HUDEP-2 (cell line): ENCODE measurements around the gene CERT1.
"Not testable (repeated sequence)": the region's sequence is repeated elsewhere in the genome, so short reads cannot be mapped to it uniquely, and the experiment has no call there.

ENCODE experiments used
- DNase-seq, 76 experiments: peaks; one replicate each; lab custom pipeline; 2025; ENCODE audit not compliant: unreplicated experiment in 76 of 76; lab: John Stamatoyannopoulos, UW

The CERT1 gene, protein sequence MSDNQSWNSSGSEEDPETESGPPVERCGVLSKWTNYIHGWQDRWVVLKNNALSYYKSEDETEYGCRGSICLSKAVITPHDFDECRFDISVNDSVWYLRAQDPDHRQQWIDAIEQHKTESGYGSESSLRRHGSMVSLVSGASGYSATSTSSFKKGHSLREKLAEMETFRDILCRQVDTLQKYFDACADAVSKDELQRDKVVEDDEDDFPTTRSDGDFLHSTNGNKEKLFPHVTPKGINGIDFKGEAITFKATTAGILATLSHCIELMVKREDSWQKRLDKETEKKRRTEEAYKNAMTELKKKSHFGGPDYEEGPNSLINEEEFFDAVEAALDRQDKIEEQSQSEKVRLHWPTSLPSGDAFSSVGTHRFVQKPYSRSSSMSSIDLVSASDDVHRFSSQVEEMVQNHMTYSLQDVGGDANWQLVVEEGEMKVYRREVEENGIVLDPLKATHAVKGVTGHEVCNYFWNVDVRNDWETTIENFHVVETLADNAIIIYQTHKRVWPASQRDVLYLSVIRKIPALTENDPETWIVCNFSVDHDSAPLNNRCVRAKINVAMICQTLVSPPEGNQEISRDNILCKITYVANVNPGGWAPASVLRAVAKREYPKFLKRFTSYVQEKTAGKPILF

DNA sequence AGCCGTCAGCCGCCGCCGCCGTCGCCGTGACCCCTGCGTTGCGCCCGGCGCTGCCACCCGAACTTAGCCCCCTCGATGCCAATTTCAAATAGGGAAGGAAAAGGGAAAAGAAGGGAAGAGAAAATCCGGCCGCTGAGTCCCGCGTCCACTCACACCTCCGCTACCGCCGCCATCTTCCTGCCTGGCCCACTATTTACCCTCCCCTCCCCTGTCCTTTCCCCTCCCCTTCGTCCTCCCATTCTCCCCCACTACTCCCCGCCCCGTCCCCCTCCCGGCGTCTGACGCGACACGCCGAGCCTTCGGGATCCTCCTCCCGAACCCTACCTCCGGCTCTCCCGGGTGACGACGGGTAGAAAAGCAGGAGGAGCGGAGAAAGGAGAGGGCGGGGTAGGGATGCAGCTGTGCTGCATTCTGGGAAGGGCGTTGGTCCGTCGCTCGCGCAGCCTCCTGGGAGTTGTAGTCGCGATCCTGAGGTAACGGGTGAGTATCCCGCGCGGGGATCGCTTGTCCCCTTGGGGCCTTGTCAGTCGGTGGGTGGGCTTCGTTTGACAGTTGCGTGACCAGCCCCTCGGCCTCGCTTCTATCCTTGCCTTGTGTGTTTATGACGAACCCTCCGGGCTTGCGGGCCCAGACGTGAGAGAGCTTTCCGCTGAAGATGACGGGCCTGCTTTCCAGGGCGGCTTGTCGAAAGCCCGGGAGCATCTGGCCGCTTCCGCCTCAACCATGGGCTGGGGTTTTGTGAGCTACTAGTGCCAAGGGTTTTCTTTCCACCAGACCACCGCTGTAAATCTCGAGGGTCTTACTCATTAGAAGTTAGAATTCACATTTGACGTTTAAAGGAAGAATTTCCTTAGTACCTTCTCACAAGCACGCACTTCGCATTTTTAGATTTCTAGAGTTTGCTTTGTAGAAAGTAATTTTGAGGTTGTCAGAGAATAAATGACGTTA lies at the start of gene CERT1, which contains the start of gene POLK:
Gene CERT1 (minus strand): TSS at position 195 of the 948 bp plus-strand sequence. CDS start 422 bp downstream, outside the sequence.
Gene POLK (plus strand): TSS at position 457 of the 948 bp plus-strand sequence.
- peak; percentile 32 to 98 (median 95) for DNase-seq

DNA sequence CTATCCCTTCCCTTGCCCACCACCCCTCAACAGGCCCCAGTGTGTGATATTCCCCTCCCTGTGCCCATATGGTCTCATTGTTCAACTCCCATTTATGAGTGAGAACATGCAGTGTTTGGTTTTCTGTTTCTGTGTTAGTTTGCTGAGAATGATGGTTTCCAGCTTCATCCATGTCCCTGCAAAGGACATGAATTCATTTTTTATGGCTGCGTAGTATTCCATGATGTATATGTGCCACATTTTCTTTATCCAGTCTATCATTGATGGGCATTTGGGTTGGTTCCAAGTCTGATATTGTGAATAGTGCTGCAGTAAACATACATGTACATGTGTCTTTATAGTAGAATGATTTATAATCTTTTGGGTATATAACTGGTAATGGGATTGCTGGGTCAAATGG lies 49.2 kb upstream of the CERT1 start:
- not testable (repeated sequence) for DNase-seq

DNA sequence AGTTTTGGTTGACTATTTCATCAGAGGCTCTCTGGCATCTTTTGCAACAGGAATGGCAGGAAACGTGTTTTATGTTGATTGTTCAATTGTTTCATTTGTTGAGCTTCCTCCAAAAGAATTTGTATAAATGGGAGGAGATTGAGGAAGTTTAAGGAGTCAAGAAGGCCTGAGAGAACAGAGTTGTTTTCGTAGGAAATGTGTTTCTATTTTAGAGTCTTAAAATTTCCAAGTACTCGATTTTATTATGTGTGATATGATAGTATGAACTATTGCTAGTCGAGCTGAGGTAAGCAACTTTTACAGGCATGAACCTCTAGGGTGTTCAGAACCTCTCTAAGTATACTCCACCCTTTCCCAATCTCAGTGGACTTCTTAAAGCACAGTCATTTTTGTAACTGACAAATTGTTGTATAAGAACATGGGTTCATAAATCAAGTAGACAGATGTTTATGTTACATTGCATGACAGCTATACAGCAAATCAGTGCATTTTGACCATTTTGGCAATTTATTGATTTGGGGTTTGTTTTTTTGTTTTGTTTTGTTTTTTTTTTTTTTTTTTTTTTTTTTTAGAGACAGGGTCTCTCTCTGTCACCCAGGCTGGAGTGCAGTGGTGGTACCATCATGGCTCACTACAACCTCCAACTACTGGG lies 47.7 kb upstream of the CERT1 start:
- no peak for DNase-seq

DNA sequence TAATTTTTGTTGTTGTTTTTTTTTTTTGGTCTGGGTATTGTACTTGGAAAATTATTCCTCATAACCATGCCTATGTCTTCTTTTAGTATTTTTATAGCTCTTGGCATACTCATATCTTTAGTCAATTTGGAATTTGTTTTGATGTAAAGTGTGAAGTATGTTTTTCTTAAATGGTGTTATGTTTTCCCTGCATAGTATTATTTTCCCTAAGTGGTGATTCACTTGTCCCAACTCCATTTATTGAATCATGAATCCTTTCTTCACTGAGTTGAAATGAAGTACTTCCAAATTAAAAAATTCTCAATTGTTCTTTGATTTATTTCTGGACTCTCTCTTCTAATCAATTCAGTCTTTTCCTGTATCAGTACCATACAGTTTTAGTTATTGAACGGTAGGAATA lies 46.8 kb upstream of the CERT1 start:
- no peak for DNase-seq

DNA sequence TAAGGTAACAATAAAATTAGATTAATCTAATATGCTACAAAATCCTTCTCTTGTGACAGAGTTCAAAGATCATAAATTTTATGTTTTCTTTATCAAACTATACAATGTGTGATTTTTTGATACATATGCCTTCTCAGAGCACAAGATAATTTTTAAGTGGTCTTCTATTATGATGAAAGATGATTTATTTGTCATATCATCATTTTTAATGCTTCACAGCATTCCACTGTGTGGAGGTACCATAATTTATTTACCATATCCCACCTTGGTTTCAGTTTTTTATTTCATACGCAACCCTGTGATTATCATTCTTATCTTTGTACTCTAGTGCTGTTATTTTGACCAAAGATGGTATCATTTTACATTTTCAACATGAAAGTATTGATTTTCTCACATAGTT lies 41.9 kb upstream of the CERT1 start:
- DNase-seq: no peak

DNA sequence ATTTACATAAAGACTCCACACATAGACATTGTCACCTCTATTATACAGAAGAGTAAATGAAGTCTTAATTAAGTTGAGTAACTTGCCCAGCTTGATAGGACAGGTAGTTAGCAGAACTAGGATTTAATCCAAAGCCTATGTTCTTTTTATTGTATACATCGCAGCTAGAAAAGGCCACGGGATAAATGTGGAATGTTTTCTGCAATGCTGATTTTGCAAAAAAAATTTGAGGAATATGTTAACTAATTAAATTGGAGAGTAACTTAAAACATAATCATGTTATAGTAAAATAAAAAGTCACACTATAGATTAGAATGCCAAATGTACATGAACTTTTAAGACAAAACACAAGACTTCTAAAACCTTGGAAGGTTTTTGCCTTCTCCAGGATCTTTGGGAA lies 41.3 kb upstream of the CERT1 start:
- DNase-seq: no peak

DNA sequence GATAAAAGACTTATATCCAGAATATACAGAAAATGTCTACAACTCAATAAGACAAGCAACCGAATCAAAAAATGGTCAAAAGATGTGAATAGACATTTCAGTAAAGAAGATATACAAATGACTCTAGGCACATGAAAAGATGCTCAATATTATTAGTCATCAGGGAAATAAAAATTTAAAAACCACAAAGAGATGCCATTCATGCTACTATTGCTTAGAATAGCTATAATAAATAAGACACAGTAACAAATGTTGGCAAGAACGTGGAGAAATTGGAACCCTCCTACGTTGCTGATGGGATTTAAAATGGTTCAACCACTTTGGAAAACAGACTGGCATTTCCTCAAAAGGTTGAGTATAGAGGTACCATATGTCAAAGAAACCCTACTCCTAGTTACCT lies 40.0 kb upstream of the CERT1 start:
- DNase-seq: no peak

DNA sequence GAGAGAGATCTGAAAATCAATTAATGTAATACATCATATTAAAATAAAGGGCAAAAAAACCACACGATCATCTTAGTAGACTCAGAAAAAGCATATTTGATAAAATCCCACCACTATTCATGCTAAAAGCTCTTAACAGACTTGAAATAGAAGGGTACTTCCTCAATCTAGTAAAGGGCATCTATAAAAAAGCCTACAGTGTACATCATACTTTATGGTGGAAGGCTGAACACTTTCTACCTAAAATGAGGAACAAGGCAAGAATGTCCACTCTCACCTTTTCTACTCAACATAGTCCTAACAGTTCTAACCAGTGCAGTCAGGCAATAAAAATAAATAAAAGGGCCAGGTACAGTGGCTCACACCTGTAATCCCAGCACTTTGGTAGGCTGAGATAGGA lies 39.2 kb upstream of the CERT1 start:
- DNase-seq: no peak

DNA sequence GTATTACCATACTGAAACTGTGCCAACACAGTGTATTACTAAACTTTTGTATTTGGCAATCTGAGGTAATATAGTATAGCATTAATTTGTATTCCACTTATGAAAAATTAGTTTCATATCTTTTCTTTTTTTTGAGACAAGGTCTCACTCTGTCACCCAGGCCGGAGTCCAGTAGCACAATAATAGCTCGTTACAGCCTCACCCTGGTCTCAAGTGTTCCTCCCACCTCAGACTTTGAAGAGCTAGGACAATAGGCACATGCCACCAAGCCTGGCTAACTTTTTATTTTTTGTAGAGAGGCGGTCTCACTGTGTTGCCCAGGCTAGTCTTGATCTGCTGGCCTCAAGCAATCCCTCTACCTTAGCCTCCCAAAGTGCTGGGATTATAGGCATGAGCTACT lies 36.4 kb upstream of the CERT1 start:
- DNase-seq: peak in 16 of 76 experiments; percentile 5 to 53 (median 26)

DNA sequence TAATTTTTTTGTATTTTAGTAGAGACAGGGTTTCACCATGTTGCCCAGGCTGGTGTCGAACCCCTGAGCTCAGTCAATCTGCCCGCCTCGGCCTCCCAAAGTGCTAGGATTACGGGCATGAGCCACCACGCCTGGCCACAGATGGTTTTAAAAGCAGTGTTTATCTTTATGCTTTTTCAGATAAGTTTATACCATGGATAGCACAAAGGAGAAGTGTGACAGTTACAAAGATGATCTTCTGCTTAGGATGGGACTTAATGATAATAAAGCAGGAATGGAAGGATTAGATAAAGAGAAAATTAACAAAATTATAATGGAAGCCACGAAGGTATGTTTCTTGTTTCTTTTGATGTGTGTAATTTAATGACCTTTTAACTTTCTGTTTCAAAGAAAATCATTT lies 35.4 kb upstream of the CERT1 start:
- peak in 34 of 76 experiments; percentile 2 to 55 (median 20) for DNase-seq

DNA sequence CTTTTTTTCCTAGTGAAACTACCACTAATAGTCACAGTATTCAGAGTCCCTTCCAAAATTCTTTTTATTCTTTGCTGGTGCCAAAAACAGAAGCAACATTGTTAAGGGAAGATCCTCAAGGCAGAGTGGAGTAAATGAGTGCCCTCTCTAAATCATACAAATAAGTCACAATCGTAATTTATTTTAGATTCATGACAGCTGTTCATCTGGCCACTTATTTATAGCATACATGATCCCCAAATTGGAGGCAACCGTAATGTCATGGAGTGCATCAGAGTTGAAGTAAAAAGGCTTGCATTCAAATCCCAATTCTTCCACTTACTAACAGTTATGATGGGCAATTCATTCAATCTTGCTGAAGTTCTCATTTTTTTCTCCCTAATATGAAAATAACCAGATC lies 33.7 kb upstream of the CERT1 start:
- DNase-seq: no peak

DNA sequence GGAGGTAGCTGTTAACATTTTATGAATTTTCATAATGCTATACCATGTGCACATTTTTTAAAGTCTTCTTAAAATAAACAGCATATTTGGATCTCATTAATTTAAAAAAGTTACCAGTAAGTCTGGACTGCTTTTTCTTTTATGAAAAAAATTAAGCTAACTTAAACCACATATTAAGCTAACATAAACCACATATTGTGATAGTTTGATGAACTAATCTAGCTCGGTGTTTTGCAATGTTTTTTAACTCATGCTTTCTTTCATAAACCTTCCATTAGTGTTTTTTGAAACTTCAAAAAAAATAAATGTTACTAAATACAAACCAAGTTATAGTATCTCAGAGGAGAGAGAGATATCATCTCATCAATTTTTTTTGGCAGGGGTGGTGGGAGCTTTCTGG lies 26.8 kb upstream of the CERT1 start:
- no peak for DNase-seq

DNA sequence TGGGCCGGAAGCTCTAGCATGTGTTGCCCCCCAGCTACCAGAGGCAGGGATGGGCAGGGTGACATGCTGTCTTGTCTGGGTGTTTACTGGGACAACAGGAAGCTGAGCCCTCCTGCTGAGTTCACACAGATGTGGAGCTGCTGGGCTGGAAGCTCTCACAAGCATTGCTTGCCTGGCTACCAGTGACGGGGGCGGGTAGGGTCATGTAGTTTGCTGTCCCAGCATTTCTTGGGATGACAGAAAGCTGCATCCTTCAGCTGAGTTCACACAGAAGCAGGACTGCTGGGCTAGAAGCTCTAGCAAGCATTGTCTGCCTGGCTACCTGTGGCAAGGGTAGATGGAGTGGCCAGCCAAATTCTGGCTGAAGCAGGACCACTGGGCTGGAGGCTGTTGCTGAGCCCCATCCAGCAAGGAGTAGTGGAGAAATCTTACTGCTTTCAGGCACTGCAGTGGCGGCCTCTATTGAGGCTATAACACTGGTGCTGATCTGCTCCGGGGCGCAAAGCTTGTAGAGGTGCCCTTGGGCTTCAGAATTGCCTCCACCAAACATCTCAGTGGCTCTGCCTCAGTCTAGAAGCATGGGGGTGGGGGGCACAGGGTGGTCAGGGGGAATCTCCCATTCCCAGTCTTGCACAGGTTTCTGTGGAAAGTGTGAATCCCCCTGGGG lies 25.4 kb upstream of the CERT1 start:
- DNase-seq: no peak

DNA sequence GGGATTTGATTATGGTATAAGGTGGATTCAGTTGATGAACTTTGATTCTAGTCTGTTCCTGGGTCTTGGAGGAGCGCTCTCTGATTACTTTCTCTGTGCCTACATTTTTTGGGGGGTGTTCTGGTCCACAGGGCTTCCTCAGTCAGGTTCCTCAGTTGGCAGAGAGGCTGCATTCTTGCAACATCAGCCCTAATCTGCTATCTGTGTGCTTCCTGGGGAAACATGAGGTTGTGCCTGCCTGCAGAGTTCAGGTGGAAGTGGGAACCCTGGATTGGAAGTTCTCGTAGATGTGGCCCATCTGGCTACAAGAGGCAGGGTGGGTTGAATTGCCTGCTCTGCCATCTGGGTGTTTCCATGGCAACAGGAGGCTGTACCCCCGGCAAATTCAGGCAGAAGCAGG lies 24.7 kb upstream of the CERT1 start:
- no peak for DNase-seq

DNA sequence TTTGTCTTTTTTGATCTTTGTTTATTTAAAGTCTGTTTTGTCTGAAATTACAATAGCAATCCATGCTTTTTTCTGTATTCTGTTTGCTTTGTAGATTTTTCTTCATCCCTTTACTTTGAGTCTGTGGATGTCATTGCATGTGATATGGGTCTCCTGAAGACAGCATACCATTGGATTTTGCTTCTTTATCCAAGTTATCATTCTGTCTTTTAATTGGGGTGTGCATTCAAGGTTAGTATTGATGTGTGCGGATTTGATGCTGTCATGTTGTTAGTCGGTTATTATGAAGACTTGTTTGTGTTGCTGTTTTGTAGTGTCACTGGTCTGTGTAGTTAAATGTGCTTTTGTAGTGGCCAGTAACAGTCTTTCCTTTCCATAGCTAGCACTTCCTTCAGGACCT lies 23.3 kb upstream of the CERT1 start:
- no peak for DNase-seq

DNA sequence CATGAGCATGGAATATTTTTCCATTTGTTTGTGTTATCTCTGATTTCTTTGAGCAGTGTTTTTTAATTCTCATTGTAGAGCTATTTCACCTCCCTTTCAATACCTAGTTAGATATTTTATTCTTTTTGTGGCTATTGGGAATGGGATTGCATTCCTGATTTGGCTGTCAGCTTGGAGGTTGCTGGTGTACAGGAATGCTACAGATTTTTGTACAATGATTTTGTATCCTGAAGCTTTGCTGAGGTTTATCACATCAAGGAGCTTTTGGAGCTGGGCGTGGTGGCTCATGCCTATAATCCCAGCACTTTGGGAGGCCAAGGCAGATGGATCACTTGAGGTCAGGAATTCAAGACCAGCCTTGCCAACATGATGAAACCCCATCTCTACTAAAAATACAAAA lies 22.3 kb upstream of the CERT1 start:
- not testable (repeated sequence) for DNase-seq

DNA sequence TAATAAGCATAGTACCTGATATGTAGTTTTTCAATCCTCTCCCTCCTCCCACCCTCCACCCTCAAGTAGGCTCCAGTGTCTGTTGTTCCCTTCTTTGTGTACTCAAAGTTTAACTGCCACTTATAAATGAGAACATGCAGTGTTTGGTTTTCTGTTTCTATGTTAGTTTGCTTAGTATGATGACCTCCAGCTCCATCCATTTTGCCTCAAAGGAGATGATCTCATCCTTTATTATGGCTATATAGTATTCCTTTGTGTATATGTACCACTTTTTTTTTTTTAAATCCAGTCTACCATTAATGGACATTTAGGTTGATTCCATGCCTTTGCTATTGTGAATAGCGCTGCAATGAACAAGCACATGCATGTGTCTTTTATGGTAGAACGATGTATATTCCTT lies 20.8 kb upstream of the CERT1 start:
- no peak for DNase-seq

DNA sequence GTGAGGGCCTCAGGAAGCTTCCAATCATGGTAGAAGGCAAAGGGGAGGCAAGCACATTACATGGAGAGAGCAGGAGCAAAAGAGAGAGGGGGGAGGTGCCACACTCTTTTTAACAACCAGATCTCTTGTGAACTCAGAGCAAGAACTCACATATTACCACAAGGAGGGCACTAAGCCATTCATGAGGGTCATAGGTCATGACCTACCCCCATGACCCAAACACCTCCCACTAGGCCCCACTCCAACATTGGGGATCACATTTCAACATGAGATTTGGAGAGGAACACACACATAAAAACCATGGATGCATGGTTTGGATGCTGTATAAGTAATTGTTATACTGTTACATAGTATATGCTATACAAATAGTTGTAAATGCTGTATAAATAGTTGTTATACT lies 17.8 kb upstream of the CERT1 start:
- DNase-seq: no peak

DNA sequence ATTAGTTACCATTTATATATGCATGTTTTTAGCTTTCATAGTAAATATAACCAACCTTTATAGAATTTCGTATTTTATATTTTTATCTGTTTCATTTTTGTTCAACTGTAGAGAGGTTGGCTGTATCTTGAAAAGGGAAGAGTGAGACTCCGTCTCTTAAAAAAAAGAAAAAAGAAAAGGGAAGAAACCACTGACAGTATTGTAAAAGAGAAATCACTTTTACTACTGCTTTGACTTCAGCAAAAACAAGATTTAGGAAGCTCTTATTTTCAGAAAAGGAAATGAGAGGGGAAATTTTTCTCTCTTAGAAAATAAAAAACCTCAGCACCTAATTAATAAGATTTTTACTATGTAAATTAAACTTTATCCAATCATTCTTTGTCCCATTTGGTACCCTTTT lies 14.6 kb upstream of the CERT1 start:
- no peak for DNase-seq

DNA sequence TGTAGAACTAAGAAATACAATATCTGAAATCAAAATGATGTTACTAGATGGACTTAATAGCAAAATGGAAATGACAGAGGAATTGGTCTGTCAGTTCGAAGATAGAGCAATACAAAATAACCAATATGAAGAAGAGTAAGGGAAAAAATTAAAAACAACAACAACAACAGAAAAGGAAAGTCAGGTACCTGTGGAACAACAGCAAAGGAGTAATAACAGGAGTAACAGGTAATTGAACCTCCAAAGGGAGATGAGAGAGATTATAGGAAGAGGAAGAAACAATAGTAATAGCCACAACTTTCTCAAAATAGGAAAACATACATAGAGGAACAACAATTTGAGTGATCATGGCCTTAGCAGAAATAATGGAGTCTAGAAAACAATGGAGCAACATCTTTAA lies 13.9 kb upstream of the CERT1 start:
- no peak for DNase-seq
